ENCODE data around the gene PLXNC1. TPM values are rescaled to one million over a fixed set of nuclear protein-coding genes. Genes with fewer than 3 reads are reported as not detected.
A peak's percentile ranks its signal among the peaks of the same experiment; 100 is the strongest.

Gene PLXNC1
- total and polyA plus RNA-seq, 2 of the 8 experiments (the other 6 are each of a cell fraction or from before 2014, with no cell fraction given) = 0.83 to 2.0 TPM

DNA sequence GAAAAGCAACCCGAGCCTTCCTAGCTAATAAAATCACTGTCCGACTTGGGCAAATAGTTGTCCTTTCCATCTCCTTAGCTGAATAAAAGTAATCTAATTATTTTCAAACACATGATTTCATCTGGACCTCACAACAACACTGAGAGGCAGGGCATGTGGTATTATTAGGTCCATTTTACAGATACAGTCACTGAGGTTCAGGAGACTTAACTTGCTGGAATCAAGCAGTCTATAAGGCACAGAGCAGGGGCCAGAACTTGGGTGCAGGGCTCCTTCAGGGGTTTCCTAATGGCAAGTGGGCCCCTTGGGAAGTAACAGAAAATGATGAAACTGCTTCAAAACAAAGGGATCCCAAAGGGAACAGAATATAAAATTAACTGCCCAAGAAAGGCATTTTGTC is 15.5 kb downstream of the PLXNC1 start:
- Histone ChIP-seq H3K27ac (ENCODE audit: low read depth, low read length) (no peak overlapping the region), H3K4me1 (replicated peaks in 1 of 4; ENCODE audit: control insufficient read depth in 3 of 4, insufficient read depth in 4 of 4, low read length in 3 of 4) (peaks cover 5 to 17% (median 14%) of the 10 kb centered on the region in 4 experiments; a peak in 6 of 7 replicates), H3K56ac (replicated peaks; ENCODE audit: insufficient read length, low read depth, low read length) (no peak overlapping the region), H3K23ac (ENCODE audit: insufficient read length) (no peak overlapping the region), H3K4ac (replicated peaks; ENCODE audit: insufficient read length, low read depth, low read length) (no peak overlapping the region), H3K27me3 (replicated peaks in 1 of 4; ENCODE audit: control insufficient read depth in 3 of 4, extremely low read depth in 1 of 4, insufficient read depth in 3 of 4, low read length in 3 of 4) (peaks cover 26 to 67% (median 45%) of the 10 kb centered on the region in 4 experiments), H2BK5ac (ENCODE audit: low read depth, low read length) (no peak overlapping the region), H4K91ac (replicated peaks; ENCODE audit: insufficient read length, low read length) (no peak overlapping the region), H4K20me1 (replicated peaks in 1 of 2; ENCODE audit: control insufficient read depth in 1 of 2, insufficient read depth in 2 of 2, low read length in 2 of 2) (no peaks in the 10 kb centered on the region), H2AFZ (ENCODE audit: low read length) (no peak overlapping the region), H2BK120ac (replicated peaks; ENCODE audit: low read depth, low read length) (no peak overlapping the region), H3K9me3 (ENCODE audit: insufficient read depth in 2 of 2, low read depth in 1 of 2, low read length in 1 of 2) (no peaks in the 10 kb centered on the region), H2BK20ac (ENCODE audit: low read length) (no peak overlapping the region), H2AK5ac (ENCODE audit: low read depth, low read length) (no peak overlapping the region), H3K18ac (ENCODE audit: extremely low read depth, low read length) (no peak overlapping the region), H3K9ac (replicated peaks in 1 of 4; ENCODE audit: extremely low read depth in 1 of 4, low read depth in 3 of 4, low read length in 3 of 4) (no peak overlapping the region), H3K14ac (ENCODE audit: insufficient read length) (no peak overlapping the region), H3K4me3 (ENCODE audit: extremely low read depth in 1 of 4, insufficient read depth in 2 of 4, low read depth in 3 of 4, low read length in 4 of 4) (no peak overlapping the region), H2BK12ac (ENCODE audit: low read depth, low read length) (no peak overlapping the region), H3K36me3 (ENCODE audit: control insufficient read depth in 2 of 4, insufficient read depth in 4 of 4, low read length in 3 of 4) (no peaks in the 10 kb centered on the region), H3K23me2 (ENCODE audit: low read depth, low read length) (no peaks in the 10 kb centered on the region), H3K4me2 (ENCODE audit: insufficient read depth in 1 of 2, low read depth in 2 of 2, low read length in 2 of 2) (no peak overlapping the region; a peak in 1 of 4 replicates), H3K79me2 (ENCODE audit: control insufficient read depth in 1 of 2, insufficient read depth in 2 of 2, low read length in 2 of 2) (no peaks in the 10 kb centered on the region), H4K8ac (ENCODE audit: extremely low read depth, insufficient read depth, low read length) (no peak overlapping the region), H2BK15ac (ENCODE audit: low read length) (no peak overlapping the region), H4K5ac (ENCODE audit: insufficient read length, low read depth, low read length) (no peak overlapping the region), H3K79me1 (ENCODE audit: low read depth, low read length) (no peaks in the 10 kb centered on the region)
- DNase-seq (ENCODE audit: low read depth in 1 of 2, low spot score in 2 of 2) (no peak), FAIRE-seq (no peak)
- ChIA-PET POLR2A (ENCODE audit: partially characterized antibody) (no interaction called here), CTCF (ENCODE audit: partially characterized antibody) (interaction anchor here (0.9 to 2.4 kb wide), 5 partner anchors 10 to 367 kb away, joined by 3 to 5 read pairs (median 4); partner anchors contain the start of gene PLXNC1)
- WGBS, 2 experiments (ENCODE audit: extremely low coverage in 1 of 2, insufficient coverage in 1 of 2, insufficient read length in 1 of 2, insufficient replicate concordance in 2 of 2, low coverage in 1 of 2, low lambda C conversion rate in 2 of 2, missing lambda C conversion rate in 1 of 2) = 96% methylated on average over 2 of the region's 2 CpGs; no CpG with 5 or more reads in 1 of the 2 experiments
- no peak for TF ChIP-seq YY1 (IDR thresholded peaks at IDR 0.05; ENCODE audit: low read depth, low read length)
- TF ChIP-seq CHD2 (IDR thresholded peaks at IDR 0.05; ENCODE audit: low read length) = no peak
- 0 out of 2 replicates have a peak, but pooled peaks have one; percentile 26 for TF ChIP-seq KDM1A (IDR thresholded peaks at IDR 0.05; ENCODE audit: borderline replicate concordance, low read length)
